ENCODE results near the gene PDE3B. TPM values are rescaled to one million over a fixed set of nuclear protein-coding genes. Genes with fewer than 3 reads are reported as not detected.

The PDE3B gene
- total and polyA plus RNA-seq, 9 of the 15 experiments (the other 6 are each of a cell fraction or from before 2014, with no cell fraction given) = 2.3 to 22.5 (median 12.2) TPM

GRCh38 chr11:14852571-14853177 lies 209.1 kb downstream of the PDE3B start (continued):
- TF ChIP-seq ZC3H4 (CRISPR knock-in tag; IDR thresholded peaks at IDR 0.05; ENCODE audit: borderline replicate concordance) (no peak), MTA3 (IDR thresholded peaks at IDR 0.05; ENCODE audit: borderline replicate concordance) (no peak), ZNF311 (CRISPR knock-in tag; IDR thresholded peaks at IDR 0.05) (peak; percentile 71), ZBTB17 (CRISPR knock-in tag; IDR thresholded peaks at IDR 0.05) (0 out of 2 replicates have a peak, but pooled peaks have one; percentile 29), KDM4B (IDR thresholded peaks at IDR 0.05; ENCODE audit: borderline replicate concordance in 2 of 2, low read depth in 1 of 2) (no peak), TSHZ1 (CRISPR knock-in tag; IDR thresholded peaks at IDR 0.05) (no peak), SREBF2 (CRISPR knock-in tag; IDR thresholded peaks at IDR 0.05) (no peak), TBP (optimal IDR thresholded peaks at IDR 0.05; ENCODE audit: low read depth, low read length) (no peak), ZNF589 (CRISPR knock-in tag; IDR thresholded peaks at IDR 0.05; ENCODE audit: low read depth) (peak; percentile 74; the same call in 1 of the 2 replicates), TRIM24 (IDR thresholded peaks at IDR 0.05) (peak; percentile 91 to 96), ZMIZ1 (IDR thresholded peaks at IDR 0.05; ENCODE audit: low read depth in 2 of 2, low read length in 2 of 2) (no peak), ZNF324 (CRISPR knock-in tag; IDR thresholded peaks at IDR 0.05) (no peak), ZBTB12 (CRISPR knock-in tag; IDR thresholded peaks at IDR 0.05) (no peak), E2F1 (CRISPR knock-in tag; IDR thresholded peaks at IDR 0.05) (no peak), CTCF (IDR thresholded peaks at IDR 0.05 in 2 of 3, conservative IDR thresholded peaks at IDR 0.05 in 1 of 3; ENCODE audit: insufficient read depth in 2 of 3, low read depth in 1 of 3, low read length in 3 of 3) (no peak), HDAC8 (tag; IDR thresholded peaks at IDR 0.05) (no peak; the same call in 1 of the 2 replicates), KHSRP (IDR thresholded peaks at IDR 0.05) (no peak)

All from K562 (cell line).